Inflammatory macrophage treated with lipopolysaccharide for 4 hours (primary cell): ENCODE measurements around the gene LIPC.

Source experiments
- DNase-seq: peaks from one replicate; pipeline ENCODE4 v3.0.0-alpha.2; 2020

The LIPC gene

DNA sequence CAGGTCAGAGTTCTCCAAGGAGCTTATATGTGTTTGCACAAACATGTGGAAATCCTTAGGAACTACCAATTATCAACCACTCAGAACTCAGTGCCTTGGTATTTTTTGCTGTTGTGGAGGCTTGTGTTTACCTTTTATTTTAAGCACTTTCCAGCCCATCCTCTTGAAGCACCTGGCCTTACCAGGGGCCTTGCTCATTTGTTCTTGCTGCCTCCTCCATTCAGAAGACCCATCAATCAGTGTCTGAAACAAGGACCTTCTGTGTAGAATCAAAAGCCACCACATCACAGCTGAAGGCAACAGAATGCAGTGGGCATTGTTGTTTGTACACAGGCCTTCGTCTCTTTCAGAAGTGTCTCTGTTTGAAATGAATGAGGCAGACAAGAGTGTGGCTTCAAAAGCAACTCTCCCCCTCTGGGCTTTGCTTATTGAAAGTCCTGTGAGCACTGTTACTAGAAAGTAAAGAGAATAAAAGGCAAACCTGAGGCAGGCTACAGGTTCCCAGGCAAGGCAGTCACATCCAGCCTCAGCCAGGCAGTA lies 24.5 kb upstream of the LIPC start:
- DNase-seq: no peak

DNA sequence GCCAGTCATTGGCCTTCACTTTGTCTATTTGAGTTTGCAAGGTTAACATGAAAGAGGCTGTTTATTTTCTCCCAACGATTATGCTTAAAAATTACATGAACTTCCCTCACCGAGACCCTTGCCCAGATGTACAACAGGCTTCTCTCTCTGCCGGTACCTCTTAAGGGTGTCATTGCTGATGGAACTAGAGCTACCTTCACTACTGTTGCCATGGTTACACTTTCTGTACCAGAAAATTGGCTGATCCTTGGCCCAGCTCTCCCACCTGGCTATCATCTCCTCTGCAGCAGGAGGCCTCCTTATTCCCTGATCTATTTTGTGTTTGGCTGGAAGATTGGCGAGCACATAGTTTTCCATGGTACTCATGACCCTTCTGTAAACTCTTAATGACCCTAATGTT lies 24.0 kb upstream of the LIPC start:
- no peak for DNase-seq

DNA sequence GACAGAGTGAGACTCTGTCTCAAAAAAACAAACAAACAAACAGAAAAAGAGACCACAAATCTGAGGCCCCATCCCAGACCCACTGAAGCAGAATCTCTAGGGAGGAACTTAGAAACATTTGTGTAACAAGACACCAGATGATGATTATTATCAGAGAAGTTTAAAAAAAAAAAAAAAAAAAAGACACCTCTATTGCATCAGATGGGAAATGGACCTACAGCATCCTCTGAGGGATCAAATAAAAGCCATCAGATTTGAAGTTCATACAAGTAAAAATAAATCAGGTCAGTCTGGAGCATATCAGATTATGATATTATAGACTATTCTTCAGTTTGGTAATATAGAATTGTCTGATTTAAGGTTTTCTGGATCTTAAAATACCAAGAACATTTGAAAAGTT lies 21.9 kb upstream of the LIPC start:
- DNase-seq: no peak

DNA sequence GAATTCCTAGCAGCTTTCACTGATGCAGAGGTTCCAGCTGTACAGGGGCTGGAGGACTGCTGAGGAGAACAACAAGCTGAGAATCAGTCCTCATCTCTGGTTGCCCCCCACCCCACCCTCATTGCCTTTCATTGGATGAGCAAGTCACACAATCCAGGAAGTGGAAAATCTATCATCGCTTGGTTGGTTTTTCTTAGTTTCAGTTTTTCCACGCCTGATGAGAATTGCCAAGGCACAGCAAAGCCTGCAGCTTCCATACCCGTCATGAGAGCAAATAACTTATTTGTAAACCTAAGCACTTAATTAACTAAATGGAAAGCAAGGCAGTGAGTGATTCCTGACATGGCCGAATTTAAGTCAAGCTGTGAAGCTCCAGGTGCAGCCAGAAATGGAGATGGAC lies 21.4 kb upstream of the LIPC start:
- no peak for DNase-seq

DNA sequence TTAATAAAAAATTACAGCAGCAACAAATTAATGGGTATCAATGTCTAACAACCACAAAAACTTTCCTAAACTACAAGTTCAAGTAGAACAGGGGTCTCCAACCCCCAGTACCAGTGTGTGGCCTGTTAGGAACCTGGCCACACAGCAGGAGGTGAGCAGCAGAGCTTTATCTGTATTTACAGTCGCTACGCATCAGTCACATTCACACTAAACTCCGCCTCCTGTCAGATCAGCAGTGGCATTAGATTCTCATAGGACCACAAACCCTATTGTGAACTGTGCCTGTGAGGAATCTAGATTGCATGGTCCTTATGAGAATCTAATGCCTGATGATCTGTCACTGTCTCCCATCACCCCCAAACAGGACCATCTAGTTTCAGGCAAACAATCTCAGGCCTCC lies 18.5 kb upstream of the LIPC start:
- DNase-seq: no peak

DNA sequence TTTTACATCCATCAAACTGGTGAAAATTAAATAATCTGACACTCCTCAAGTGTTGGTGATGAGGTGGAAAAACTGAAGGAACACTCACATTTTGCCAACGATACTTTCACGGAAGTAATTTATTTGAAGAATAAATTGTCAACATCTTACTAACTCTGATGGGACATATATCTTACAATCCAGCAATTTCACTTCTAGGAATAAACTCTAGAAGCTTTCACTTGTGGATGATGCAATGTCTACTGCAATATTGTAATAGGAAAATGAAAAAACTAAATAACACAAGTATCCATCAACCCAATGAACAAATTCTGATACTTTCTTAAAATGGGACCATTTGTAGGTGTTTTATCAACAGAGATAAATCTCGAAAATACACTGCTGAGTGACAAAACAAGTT lies 16.2 kb upstream of the LIPC start:
- DNase-seq: peak; percentile 26

DNA sequence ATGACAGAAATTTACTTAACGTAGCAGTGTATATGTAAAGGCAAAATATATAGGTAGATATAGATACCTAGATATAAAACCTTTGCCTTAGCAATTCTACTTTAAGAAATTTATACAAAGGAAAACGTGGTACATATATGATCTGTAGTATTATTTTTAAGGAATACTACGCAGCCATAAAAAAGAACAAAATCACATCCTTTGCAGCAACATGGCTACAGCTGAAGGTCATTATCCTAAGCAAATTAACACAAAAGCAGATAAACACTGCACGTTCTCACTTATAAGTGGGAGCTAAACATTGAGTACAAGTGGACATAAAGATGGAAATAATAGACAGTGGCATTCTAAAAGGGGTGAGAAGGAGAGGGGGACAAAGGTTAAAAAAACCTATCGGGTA lies 14.8 kb upstream of the LIPC start:
- DNase-seq: no peak

DNA sequence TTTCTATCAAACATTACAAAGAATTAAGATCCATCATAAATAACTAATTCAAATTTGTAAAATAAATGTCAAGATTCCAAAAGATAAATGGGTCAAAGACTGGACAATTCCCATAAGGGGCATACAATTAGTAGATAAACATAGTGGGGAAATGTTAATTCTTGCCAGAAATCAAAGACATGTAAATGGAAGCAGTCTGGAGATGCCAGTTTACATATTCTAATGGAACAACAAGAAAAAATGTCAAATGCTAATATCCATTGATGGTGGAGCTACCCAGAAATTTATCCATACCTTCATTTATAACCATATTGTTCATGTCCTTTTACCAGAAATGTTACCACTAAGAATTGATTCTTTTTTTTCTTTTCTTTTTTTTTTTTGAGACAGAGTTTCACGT lies 13.7 kb upstream of the LIPC start:
- no peak for DNase-seq

DNA sequence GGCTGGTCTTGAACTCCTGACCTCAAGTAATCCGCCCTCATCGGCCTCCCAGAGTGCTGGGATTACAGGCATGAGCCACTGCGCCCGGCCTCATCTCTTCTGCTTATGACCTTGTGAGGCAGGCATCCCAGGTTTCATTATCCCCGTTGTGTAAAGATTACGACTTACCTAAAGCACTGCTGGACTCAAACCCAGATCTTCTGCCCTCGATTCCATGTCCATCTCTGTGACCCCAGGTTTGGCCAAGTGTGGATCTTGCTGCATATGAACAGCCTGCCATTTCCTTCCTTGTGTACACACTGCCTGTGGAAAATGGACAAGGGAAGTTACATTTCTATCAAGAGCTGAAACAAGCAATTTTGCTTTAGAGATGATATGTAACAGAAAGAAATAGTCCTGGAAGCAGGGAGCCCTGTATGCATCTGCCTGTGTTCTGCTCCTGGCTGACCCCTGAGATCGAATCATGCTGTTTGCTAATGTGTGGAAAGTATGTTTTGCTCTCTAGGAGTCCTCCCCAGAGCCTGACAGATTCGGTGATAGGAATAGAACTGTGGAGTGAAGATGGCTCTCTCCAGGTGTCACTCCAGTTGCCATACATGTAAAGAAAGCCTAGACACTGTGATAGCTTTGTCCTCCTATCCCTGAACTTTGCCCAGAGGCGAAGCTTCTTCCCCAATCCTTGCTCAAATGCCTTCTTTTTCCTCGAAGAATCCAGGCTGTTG lies 11.8 kb upstream of the LIPC start:
- DNase-seq: no peak

DNA sequence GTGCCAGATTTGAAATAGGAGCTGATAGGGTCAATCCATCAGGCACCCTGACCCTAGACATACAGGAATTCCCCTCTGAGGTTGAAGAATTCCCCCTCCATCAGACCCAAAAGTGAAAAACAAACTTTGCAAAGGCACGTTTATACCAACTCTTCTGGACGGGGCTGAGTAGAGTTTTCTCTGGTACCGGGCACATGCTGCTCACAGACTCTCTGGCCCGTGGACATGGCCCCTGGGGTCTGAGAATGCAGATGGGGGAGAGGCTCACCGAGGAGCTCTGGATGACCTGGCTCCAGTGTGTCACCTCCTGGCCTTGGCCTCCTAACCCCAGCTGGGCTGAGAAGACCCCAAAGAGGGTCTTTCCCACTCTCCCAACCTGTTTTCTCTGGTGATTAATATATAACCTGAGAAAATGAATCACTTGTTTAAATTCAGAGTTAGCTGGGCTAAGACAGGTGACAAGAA lies 11.2 kb upstream of the LIPC start:
- DNase-seq: no peak

DNA sequence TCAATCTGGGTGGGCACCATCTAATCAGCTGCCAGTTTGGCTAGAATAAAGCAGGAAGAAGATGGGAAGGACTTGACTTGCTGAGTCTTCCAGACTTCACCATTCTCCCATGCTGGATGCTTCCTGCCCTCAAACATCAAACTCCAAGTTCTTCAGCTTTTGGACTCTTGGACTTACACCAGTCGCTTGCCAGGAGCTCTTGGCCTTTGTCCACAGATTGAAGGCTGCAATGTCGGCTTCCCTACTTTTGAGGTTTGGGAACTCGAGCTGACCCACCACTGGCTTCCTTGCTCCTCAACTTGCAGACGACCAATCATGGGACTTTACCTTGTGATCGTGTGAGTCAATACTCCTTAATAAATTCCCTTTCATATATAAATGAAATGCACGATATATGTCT lies 8.6 kb upstream of the LIPC start:
- DNase-seq: no peak

DNA sequence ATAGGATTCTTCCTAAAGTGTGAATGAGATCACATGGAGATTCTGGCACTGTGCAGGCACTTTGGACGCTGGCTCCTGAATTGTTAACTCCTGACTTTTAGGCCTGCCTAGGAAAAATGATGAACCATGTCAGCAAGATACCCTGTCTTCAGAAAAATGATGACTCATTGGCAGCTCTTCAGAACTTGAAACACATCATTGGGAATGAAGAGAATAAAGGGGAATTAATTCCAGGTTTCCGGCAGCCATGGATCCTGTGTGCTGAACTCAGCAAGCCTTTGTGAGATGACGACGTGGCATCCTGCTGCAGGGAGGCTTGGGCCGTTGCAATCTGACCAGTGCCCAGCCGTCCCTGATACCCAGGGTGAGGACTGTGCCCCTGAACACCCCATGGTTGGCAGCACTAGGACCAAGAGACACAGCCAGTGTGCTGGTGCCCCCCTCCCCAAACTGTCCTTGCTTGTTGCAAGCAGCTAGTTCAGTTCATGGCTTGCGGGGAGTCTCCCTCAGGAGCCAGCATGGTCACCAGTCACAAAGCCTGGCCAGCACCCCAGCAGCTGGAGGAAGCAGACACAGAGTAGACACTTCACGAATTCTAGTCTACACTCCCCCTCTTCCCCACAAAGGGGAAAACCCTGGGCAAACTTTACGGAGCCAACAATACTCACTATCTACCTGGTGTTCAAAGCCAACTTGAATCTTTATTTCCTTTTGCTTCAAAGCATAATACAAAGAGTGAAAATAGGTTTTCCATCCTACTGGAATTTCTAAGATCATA lies 7.8 kb upstream of the LIPC start:
- DNase-seq: no peak

DNA sequence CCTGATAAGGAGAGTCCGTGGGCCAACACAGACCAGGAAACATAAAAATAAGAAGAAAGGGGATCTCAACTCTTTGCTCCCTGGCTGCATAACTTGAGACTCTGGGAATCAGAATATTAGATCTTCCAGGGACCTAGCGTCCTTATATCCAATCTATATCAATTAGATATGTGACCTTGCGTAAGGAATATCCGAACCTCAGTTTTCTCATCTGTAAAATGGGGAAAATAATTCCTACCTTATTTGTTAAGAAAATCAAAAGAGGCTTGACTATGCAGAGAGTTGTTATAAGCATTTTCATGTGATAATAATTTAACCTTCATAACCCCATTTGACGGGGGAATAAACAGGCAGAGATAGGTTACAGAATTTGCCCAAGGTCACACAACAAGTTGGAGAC lies 7.1 kb upstream of the LIPC start:
- DNase-seq: no peak

DNA sequence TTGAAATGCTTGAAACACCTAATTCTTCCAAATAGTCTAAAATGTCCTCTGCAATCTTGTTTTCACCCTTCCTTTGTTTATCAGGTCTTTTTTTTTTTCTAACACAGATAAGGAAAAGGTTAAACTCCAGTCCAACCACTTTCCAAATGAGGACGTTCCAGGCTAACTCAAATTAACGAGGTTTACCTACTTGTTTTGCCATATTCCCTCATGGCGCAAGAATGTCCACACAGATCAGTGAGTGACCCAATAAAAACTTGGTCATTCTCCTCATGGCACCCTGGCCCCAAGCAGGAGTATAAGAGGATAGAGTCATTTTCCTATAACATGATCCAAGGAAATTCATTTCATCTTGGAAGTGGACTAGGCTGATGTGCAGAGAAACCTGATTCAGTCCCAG lies 6.6 kb upstream of the LIPC start:
- no peak for DNase-seq

DNA sequence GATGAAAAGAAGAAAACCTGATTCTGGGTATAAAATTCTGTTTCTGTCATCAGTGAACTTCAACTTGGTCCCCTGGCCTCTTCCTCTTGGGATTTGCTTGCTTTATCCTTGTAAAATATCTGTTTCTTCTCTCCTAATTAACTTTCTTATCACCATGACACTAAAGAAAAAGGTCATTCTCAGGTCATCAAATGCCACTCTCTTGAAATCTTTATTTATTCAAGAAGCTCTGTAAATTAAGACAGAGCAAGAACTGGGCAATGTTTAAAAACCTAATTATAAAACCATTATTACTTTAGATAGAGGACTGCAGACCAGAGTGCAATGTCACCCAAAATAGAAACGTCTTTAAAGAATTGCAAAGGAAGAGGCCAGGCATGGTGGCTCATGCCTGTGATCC lies 6.0 kb upstream of the LIPC start:
- DNase-seq: no peak

DNA sequence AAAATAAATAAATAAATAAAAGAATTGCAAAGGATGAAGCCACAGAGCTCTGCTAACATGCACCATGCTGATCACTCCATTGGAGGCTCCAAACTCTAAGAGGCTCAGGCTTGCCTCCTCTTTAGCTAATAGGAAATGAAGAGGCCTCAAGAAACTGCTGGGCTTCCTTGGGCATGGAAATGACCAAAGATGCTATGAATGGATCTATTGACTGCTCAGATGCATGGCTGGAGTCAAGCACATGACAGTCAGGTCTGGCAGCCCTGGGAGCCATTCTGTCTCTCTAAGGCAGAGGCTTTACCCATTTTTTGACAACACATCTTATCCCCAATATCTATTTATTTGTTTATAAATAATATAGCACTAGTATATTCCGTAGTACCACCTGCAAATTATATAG lies 5.3 kb upstream of the LIPC start:
- DNase-seq: no peak

DNA sequence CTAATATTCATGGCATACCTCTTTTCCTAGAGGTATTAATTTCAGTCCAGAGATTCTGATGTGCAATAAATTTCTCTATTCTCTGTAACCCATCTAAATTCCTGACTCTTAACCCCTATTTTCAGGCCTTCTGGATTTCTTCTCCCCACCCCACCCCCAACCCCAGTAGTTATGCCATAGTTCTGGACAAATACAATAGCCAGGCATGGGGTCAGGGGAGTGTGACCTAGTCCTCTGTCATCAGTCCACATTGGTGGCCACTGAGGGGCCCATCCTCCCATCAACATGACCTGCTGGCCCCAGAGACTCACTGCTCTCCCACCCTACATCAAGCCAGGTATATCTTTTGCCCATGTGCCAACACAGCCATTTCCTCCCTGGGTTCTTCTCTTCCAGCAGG lies 3.8 kb upstream of the LIPC start:
- no peak for DNase-seq

DNA sequence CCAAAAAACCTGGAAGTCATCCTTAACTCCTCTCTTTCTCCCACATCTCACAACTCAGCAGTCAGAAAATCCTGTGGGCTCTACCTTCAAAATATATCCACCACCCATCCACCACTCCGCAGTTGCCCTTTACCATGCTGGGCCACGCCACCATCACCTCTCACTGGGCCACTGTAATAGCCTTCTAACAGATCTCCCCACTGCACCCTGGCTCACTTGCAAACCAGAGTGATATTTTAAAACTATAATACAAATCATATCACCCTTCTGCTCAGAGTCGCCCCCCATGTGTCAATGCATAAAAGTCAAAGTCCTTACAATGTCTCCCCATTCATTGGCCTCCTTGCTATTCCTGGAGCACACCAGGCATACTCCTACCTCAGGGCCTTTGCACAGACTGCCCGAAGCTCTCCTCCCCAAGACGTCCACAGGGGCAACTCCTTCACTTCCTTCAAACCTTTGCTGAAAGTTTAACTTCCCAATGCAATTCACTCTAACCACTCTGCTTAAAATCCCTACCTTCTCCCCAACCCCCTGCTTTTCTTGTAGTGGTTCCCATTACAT lies 1.5 kb upstream of the LIPC start:
- no peak for DNase-seq

DNA sequence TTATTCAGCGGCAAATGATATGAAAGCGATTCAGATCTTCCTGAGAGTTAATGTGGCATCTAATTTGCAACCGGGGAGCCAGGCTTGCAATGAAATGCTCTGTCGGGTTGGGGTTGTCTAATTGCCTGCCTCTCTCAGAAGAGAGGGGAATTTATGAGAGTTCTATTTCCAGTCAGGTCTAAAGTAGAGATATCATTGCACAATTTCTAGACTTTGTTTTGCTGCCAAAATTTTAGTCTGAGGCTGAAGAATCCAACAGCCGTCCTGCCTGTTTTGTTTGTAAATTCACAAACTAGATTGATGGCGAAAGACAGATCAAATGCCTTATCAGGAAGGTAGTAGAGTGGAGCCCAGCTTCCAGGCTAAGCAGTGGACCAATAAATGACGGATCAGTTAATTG lies 610 bp downstream of the LIPC start:
- DNase-seq: no peak

DNA sequence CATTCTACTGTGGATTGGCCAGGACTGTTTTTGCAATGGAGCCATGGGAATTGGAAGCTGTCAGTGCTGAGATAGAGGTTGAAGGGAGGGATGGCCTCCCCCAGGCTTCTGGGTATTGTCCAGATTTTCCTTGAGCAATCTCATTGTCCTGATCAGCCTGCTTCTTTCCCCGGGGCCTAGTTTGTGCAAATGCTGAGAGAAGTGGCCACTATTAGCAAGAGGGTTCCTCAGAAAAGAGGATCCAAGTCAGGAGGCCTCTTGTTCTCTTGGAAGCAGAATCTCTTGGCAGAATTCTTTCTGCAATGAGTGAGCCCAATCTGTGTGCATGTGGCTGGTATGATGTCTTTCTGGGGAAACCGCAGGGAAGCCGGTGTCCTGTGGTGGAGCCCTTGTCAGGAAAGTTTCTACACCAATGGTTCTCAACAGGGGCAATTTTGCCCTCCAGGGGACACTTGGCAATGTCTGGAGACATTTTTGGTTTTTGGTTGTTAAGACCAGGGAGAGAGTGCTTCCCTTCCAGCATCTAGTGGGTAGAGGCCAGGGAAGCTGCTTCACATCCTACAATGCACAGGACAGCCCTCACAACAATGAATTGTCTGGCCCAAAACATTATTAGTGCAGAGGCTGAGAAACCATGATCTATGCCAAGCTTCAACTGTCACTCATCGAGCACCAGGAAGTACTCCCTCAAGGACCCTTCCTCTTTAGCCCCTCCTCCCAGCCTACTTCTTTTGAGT lies 2.0 kb downstream of the LIPC start:
- DNase-seq: peak; percentile 47

DNA sequence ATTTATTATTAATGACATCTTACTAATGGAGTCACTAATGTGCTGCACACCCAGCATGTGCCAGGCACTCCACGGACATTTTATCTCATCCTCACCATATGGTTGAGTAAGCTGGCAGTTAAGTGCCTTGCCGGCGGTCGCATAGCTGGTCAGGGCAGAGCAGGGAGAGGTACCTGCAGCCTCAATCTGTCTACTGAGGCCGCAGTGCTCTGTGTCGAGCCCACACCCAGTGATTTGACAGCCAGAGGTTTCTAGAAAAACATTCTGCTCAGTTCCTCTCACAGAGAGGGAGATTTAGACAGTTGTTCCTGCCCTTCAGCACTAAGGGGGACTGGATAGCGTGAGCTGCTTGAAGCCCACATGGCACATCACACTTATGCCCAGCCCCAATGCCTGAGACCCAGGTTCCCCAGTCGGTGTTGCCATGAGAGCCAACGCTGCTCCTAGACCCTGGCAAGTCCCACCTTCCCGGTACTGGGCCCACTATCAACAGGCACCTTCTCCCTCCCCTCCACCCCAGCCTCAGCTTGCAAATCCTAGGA lies 2.6 kb downstream of the LIPC start:
- DNase-seq: no peak

DNA sequence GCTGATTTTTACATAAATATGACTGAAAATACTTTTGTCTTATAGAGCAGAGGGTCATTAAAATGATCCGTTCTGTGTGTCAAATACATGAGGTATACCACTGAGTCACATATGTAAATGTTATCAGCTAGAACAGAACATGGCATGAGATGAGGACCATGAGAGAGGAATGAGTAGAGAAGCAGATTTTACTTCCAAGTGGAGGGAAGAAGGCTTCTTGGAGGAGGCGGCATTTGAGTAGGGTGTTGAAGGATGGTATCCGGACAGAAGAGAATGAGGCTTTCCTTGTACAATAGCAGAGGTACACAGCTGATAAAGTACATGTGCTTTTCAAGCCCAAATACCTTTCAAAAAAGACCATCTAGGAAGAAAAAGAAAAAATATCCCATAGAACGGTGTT lies 4.8 kb downstream of the LIPC start:
- DNase-seq: no peak

DNA sequence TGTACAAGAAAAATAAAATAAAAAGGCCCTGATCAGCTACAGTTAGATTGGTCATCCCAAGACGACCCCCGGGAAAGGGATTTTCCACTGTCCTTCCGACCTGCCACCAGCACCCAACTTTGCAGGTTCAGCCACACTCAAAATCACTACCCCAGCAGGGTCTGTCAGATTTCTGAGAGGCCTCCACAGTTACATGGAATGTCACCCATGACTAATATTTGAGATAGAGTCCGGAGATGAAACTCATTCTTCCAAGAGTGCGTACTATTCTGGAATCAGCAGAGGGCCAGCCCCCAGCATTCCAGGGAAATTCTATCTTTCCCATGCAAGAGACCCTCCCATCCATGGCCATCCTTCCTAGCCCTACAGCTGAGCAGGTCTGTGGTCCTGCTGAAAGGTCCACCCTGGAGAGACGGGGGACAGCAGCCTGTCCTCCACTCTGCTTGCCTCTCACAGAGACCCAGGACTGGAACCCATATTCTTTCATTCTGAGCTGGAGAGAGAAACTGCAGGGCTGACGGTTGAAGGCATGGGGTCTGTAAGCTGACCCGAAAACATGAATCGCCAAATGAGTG lies 5.8 kb downstream of the LIPC start:
- DNase-seq: no peak
